Caco-2 (cell line): ENCODE measurements around the gene NUMBL. TPM values are rescaled to one million over a fixed set of nuclear protein-coding genes. Genes with fewer than 3 reads are reported as not detected.
"Not testable (repeated sequence)": the region's sequence is repeated elsewhere in the genome, so short reads cannot be mapped to it uniquely, and the experiment has no call there.

ENCODE experiments used
- BruUV-seq: library from RNA; stranded (reverse); fragments of 400-500 nt; replicated peaks from 2 replicates; lab custom pipeline; 2021; lab: Mats Ljungman, UMichigan
- CTCF ChIA-PET: fragments of 300-600 bp; sonication (Branson Sonifier 250); formaldehyde crosslinking; loops from one replicate; lab custom pipeline; 2022; ENCODE audit warnings: antibody characterized with exemption; lab: Charles Lee
- POLR2A ChIA-PET: fragments of 300-600 bp; sonication (Branson Sonifier 250); formaldehyde crosslinking; loops from one replicate; lab custom pipeline; 2022; ENCODE audit warnings: antibody characterized with exemption; lab: Charles Lee
- DNase-seq, 2 experiments: peaks; one replicate each; pipeline versions ENCODE4 v3.0.0 to v3.0.0-alpha.2; 2020 to 2022
- H3K27me3 ChIP-seq: replicated peaks from 2 replicates; pipeline ENCODE4 v1.6.0; 2011; ENCODE audit warnings: low read length; ENCODE audit not compliant: control insufficient read depth, insufficient read depth
- H3K36me3 ChIP-seq: 2 replicates; pipeline ENCODE4 v1.5.1; 2011; ENCODE audit warnings: low read length; ENCODE audit not compliant: control insufficient read depth, insufficient read depth
- H3K4me1 ChIP-seq: fragments of 250-450 bp; sonication (Bioruptor Pico); 2 replicates; pipeline ENCODE4 v1.5.1; 2020; ENCODE audit warnings: mild to moderate bottlenecking
- H3K4me3 ChIP-seq: 2 replicates; pipeline ENCODE4 v1.5.1; 2011; ENCODE audit warnings: low read depth, mild to moderate bottlenecking, control low read depth, low read length
- H3K9me3 ChIP-seq: fragments of 250-450 bp; sonication (Bioruptor Pico); 2 replicates; pipeline ENCODE4 v1.5.1; 2020; ENCODE audit warnings: mild to moderate bottlenecking, moderate library complexity
- H3K27ac Mint-ChIP-seq: one replicate; pipeline ENCODE4 v1.8.0; 2022; ENCODE audit warnings: mixed read lengths; ENCODE audit not compliant: unreplicated experiment
- H3K27me3 Mint-ChIP-seq: one replicate; pipeline ENCODE4 v1.8.0; 2022; ENCODE audit warnings: mixed read lengths; ENCODE audit not compliant: insufficient read depth, unreplicated experiment
- H3K36me3 Mint-ChIP-seq: one replicate; pipeline ENCODE4 v1.8.0; 2022; ENCODE audit warnings: mild to moderate bottlenecking, mixed read lengths; ENCODE audit not compliant: insufficient read depth, unreplicated experiment
- H3K4me1 Mint-ChIP-seq: one replicate; pipeline ENCODE4 v1.8.0; 2022; ENCODE audit warnings: low read depth, mixed read lengths; ENCODE audit not compliant: unreplicated experiment
- H3K4me3 Mint-ChIP-seq: one replicate; pipeline ENCODE4 v1.8.0; 2022; ENCODE audit warnings: mild to moderate bottlenecking, moderate library complexity, mixed read lengths; ENCODE audit not compliant: unreplicated experiment
- H3K9me3 Mint-ChIP-seq: one replicate; pipeline ENCODE4 v1.8.0; 2022; ENCODE audit warnings: mixed read lengths; ENCODE audit not compliant: unreplicated experiment
- CTCF ChIP-seq, 2 experiments: fragments of 200-600 bp in 1 of 2; IDR thresholded peaks; 1 replicate in 1 of 2; 2 replicates in 1 of 2; pipeline versions ENCODE4 v1.5.1 to v1.8.0; 2011 to 2022; ENCODE audit warnings: antibody characterized with exemption in 1 of 2, control low read depth in 1 of 2, inconsistent platforms in 1 of 2, low read depth in 1 of 2, low read length in 1 of 2, mild to moderate bottlenecking in 1 of 2, moderate library complexity in 1 of 2; ENCODE audit not compliant: insufficient read depth in 1 of 2, severe bottlenecking in 1 of 2, unreplicated experiment in 1 of 2
- intact Hi-C: fragments of 100-400 bp; cut with micrococcal nuclease; formaldehyde crosslinking; loops from one replicate; pipeline ENCODE4 v1.10.0; 2022; ENCODE audit not compliant: unreplicated experiment
- total RNA-seq: library from RNA; stranded (reverse); gene quantifications from 2 replicates; pipeline ENCODE4 v1.2.3, GENCODE V29; 2022

NUMBL gene
- total RNA-seq, 1 experiment from 2014 or later, result 22.0 TPM

GRCh38 chr19:40658031-40658430 lies 32.4 kb downstream of the NUMBL start:
- intact Hi-C loops, result no loop called here
- H3K27me3 Mint-ChIP-seq, result no peaks in the 10 kb centered on the region
- H3K4me1 Mint-ChIP-seq, result no peaks in the 10 kb centered on the region
- no TSS peak for BruUV-seq
- CTCF ChIA-PET, result no interaction called here
- no peak overlapping the region for H3K27ac Mint-ChIP-seq
- no peak overlapping the region for H3K4me3 ChIP-seq
- H3K9me3 ChIP-seq, result no peaks in the 10 kb centered on the region
- H3K36me3 Mint-ChIP-seq, result peaks cover 8% of the 10 kb centered on the region
- no peak for TF ChIP-seq CTCF (IDR thresholded peaks at IDR 0.05; ENCODE audit: insufficient read depth in 1 of 2, low read depth in 1 of 2, low read length in 1 of 2, severe bottlenecking in 1 of 2, unreplicated experiment in 1 of 2)
- H3K36me3 ChIP-seq, result no peaks in the 10 kb centered on the region
- no peaks in the 10 kb centered on the region for H3K4me1 ChIP-seq
- POLR2A ChIA-PET, result no interaction called here
- H3K9me3 Mint-ChIP-seq, result no peaks in the 10 kb centered on the region
- no peak for DNase-seq
- no peaks in the 10 kb centered on the region for H3K27me3 ChIP-seq
- H3K4me3 Mint-ChIP-seq, result no peak overlapping the region

- H3K27me3 Mint-ChIP-seq, CTCF ChIA-PET, H3K4me1 Mint-ChIP-seq, H3K4me3 Mint-ChIP-seq, H3K4me1 ChIP-seq, DNase-seq, BruUV-seq, H3K27ac Mint-ChIP-seq, H3K36me3 Mint-ChIP-seq, H3K4me3 ChIP-seq, intact Hi-C loops, H3K36me3 ChIP-seq, H3K9me3 Mint-ChIP-seq, H3K9me3 ChIP-seq, POLR2A ChIA-PET, H3K27me3 ChIP-seq: not testable (repeated sequence)
Observed at GRCh38 chr19:40655684-40656083, 34.8 kb downstream of the NUMBL start.

- H3K4me1 Mint-ChIP-seq, H3K4me3 Mint-ChIP-seq, intact Hi-C loops, H3K9me3 ChIP-seq, BruUV-seq, H3K36me3 ChIP-seq, H3K27me3 ChIP-seq, CTCF ChIA-PET, H3K4me3 ChIP-seq, H3K27ac Mint-ChIP-seq, H3K9me3 Mint-ChIP-seq, POLR2A ChIA-PET, H3K36me3 Mint-ChIP-seq, H3K4me1 ChIP-seq, DNase-seq, H3K27me3 Mint-ChIP-seq: not testable (repeated sequence)
Observed at GRCh38 chr19:40652303-40652702, 38.1 kb downstream of the NUMBL start.

GRCh38 chr19:40650749-40651305 lies 39.6 kb downstream of the NUMBL start:
- CTCF ChIA-PET, result no interaction called here

GRCh38 chr19:40649903-40650675 lies 40.4 kb downstream of the NUMBL start:
- H3K27ac Mint-ChIP-seq, H3K27me3 ChIP-seq, H3K9me3 ChIP-seq, CTCF ChIA-PET, DNase-seq, POLR2A ChIA-PET, H3K4me3 ChIP-seq, H3K27me3 Mint-ChIP-seq, H3K9me3 Mint-ChIP-seq, H3K36me3 Mint-ChIP-seq, H3K36me3 ChIP-seq, intact Hi-C loops, BruUV-seq, H3K4me1 ChIP-seq: not testable (repeated sequence)
- H3K4me1 Mint-ChIP-seq, result peaks cover 11% of the 10 kb centered on the region
- peak overlapping the region; percentile 29 for H3K4me3 Mint-ChIP-seq

More at GRCh38 chr19:40650749-40651305, 39.6 kb downstream of the NUMBL start:
- Mint-ChIP-seq H3K27me3 (no peaks in the 10 kb centered on the region), H3K4me1 (peaks cover 7% of the 10 kb centered on the region), H3K4me3 (peak overlapping the region; percentile 29), H3K27ac (no peak overlapping the region), H3K9me3 (peaks cover 9% of the 10 kb centered on the region), H3K36me3 (no peaks in the 10 kb centered on the region)
- TF ChIP-seq CTCF (IDR thresholded peaks at IDR 0.05; ENCODE audit: insufficient read depth in 1 of 2, low read depth in 1 of 2, low read length in 1 of 2, severe bottlenecking in 1 of 2, unreplicated experiment in 1 of 2), result no peak
- POLR2A ChIA-PET, result no interaction called here
- Histone ChIP-seq H3K9me3 (no peaks in the 10 kb centered on the region), H3K4me1 (0 out of 2 replicates have a peak, but pooled peaks cover under 1% of the 10 kb centered on the region), H3K27me3 (no peaks in the 10 kb centered on the region), H3K4me3 (no peak overlapping the region), H3K36me3 (no peaks in the 10 kb centered on the region)
- BruUV-seq, result no TSS peak
- DNase-seq, result no peak
- intact Hi-C loops, result no loop called here
